H1 (cell line): ENCODE data around the gene DPYSL3. TPM values are rescaled to one million over a fixed set of nuclear protein-coding genes. Genes with fewer than 3 reads are reported as not detected.
A peak's percentile ranks its signal among the peaks of the same experiment; 100 is the strongest.

Experiments
- CHD7 ChIP-seq: fragments of 300-600 bp; sonication (generic); IDR thresholded peaks from 2 replicates; pipeline ENCODE4 v1.7.1; 2012; ENCODE audit warnings: low read length, moderate library complexity, mild to moderate bottlenecking, inconsistent platforms; ENCODE audit not compliant: insufficient replicate concordance
- NANOG ChIP-seq: IDR thresholded peaks from 2 replicates; pipeline ENCODE4 v1.6.1; 2011; ENCODE audit warnings: low read length, low read depth, mild to moderate bottlenecking, inconsistent platforms; ENCODE audit not compliant: insufficient read depth, poor library complexity, severe bottlenecking
- POLR2A ChIP-seq, 2 experiments: IDR thresholded peaks; 1 replicate in 1 of 2; 2 replicates in 1 of 2; pipeline ENCODE4 v1.6.1; 2011; ENCODE audit warnings: low read depth in 2 of 2, low read length in 2 of 2, mild to moderate bottlenecking in 2 of 2; ENCODE audit errors: control extremely low read depth in 1 of 2
- SP1 ChIP-seq: IDR thresholded peaks from 2 replicates; pipeline ENCODE4 v1.6.1; 2011; ENCODE audit warnings: low read depth, low read length
- polyA plus RNA-seq, 7 experiments: library from polyadenylated mRNA; depleted of rRNA in 3 of 7; stranded (reverse) in 5 of 7; unstranded in 2 of 7; fragments of >200 nt in 5 of 7; fragments of 200-250 nt in 2 of 7; gene quantifications; 1 replicate in 5 of 7; 2 replicates in 1 of 7; 4 replicates in 1 of 7; pipeline versions ENCODE4 v1.2.1 to v1.2.3, GENCODE V29; 2011 to 2013; ENCODE audit warnings: missing spikeins in 2 of 7, mixed read lengths in 2 of 7
- total RNA-seq: library from RNA; stranded (reverse); fragmentation: NEBNext Ultra II Directional; extraction: Animal tissue kit (Norgen Biotek cat#: 25700); gene quantifications from 2 replicates; pipeline ENCODE4 v1.2.1, GENCODE V29; 2021

Gene DPYSL3
- total and polyA plus RNA-seq, 2 of the 8 experiments (the other 6 are each of a cell fraction or from before 2014, with no cell fraction given) = 268 to 387 TPM

- TF ChIP-seq CHD7 (peak; percentile 88), SP1 (0 out of 2 replicates have a peak, but pooled peaks have one; percentile 33), NANOG (peak; percentile 69), POLR2A (IDR thresholded peaks at IDR 0.05; ENCODE audit: control extremely low read depth in 1 of 2, low read depth in 2 of 2, low read length in 2 of 2) (no peak)
These were observed 41.8 kb downstream of the DPYSL3 start (continued) for GRCh38 chr5:147467973-147468508.
